Endothelial cell of umbilical vein (primary cell): Measurements from ENCODE around the gene OR52N4. TPM values are rescaled to one million over a fixed set of nuclear protein-coding genes. Genes with fewer than 3 reads are reported as not detected.

ENCODE experiments used
- BruUV-seq: library from RNA; stranded (reverse); fragments of 400-500 nt; replicated peaks from 2 replicates; lab custom pipeline; 2021; lab: Mats Ljungman, UMichigan
- CTCF ChIA-PET: fragments of 300-600, 350-600 bp; sonication (Branson Sonifier 250); formaldehyde crosslinking; loops from one replicate; lab custom pipeline; 2021; ENCODE audit warnings: antibody characterized with exemption, inconsistent platforms; lab: Charles Lee
- POLR2A ChIA-PET: fragments of 300-600, 350-600 bp; sonication (Branson Sonifier 250); formaldehyde crosslinking; loops from one replicate; lab custom pipeline; 2021; ENCODE audit warnings: antibody characterized with exemption, inconsistent platforms; lab: Charles Lee
- DNase-seq: peaks from one replicate; pipeline ENCODE4 v3.0.0-alpha.2; 2011; ENCODE audit warnings: low read depth, low spot score
- FAIRE-seq: peaks from 2 replicates; lab custom pipeline; 2011; peaks lifted over from hg19 to GRCh38; lab: Jason Lieb, UNC
- H2AFZ ChIP-seq: 2 replicates; pipeline ENCODE4 v1.6.0; 2012; ENCODE audit warnings: low read depth, low read length, control low read depth, inconsistent platforms
- H3K27ac ChIP-seq: 2 replicates; pipeline ENCODE4 v1.5.1; 2011; ENCODE audit warnings: low read depth, mild to moderate bottlenecking, control low read depth, low read length, moderate library complexity; ENCODE audit not compliant: insufficient read depth
- H3K27me3 ChIP-seq, 2 experiments: 2 replicates each; pipeline versions ENCODE4 v1.6.0 to v1.6.1; 2011; ENCODE audit warnings: low read length in 2 of 2, mixed read lengths in 1 of 2; ENCODE audit not compliant: control insufficient read depth in 2 of 2, insufficient read depth in 2 of 2
- H3K36me3 ChIP-seq, 2 experiments: 2 replicates in 1 of 2; 3 replicates in 1 of 2; pipeline ENCODE4 v1.5.1; 2011; ENCODE audit warnings: low read length in 2 of 2, mild to moderate bottlenecking in 1 of 2, moderate library complexity in 1 of 2; ENCODE audit not compliant: control insufficient read depth in 2 of 2, insufficient read depth in 2 of 2; ENCODE audit errors: extremely low read depth in 1 of 2
- H3K4me1 ChIP-seq: 3 replicates; pipeline ENCODE4 v1.5.1; 2011; ENCODE audit warnings: mild to moderate bottlenecking, low read length; ENCODE audit not compliant: control insufficient read depth, insufficient read depth; ENCODE audit errors: extremely low read depth
- H3K4me2 ChIP-seq: 2 replicates; pipeline ENCODE4 v1.6.1; 2011; ENCODE audit warnings: low read length, control low read depth, mixed read lengths; ENCODE audit not compliant: insufficient read depth
- H3K4me3 ChIP-seq, 3 experiments: fragments of 200-600 bp in 1 of 3; sonication (generic), shearing (Covaris generic) in 1 of 3; replicated peaks in 1 of 3; 2 replicates each; pipeline ENCODE4 v1.5.1; 2011 to 2016; ENCODE audit warnings: control low read depth in 3 of 3, low read length in 3 of 3, mild to moderate bottlenecking in 2 of 3, inconsistent platforms in 1 of 3, low read depth in 1 of 3, moderate library complexity in 1 of 3; ENCODE audit not compliant: insufficient read depth in 1 of 3
- H3K79me2 ChIP-seq: 2 replicates; pipeline ENCODE4 v1.6.0; 2012; ENCODE audit warnings: low read length, inconsistent platforms; ENCODE audit not compliant: control insufficient read depth, insufficient read depth
- H3K9ac ChIP-seq: replicated peaks from 2 replicates; pipeline ENCODE3; 2011; ENCODE audit warnings: low read length, control low read depth; ENCODE audit not compliant: insufficient read depth; ENCODE audit errors: extremely low read depth
- H3K9me1 ChIP-seq: replicated peaks from 3 replicates; pipeline ENCODE4 v1.6.0; 2011; ENCODE audit warnings: mild to moderate bottlenecking, low read length; ENCODE audit not compliant: control insufficient read depth, insufficient read depth; ENCODE audit errors: extremely low read depth
- H3K9me3 ChIP-seq: replicated peaks from 2 replicates; pipeline ENCODE4 v1.5.1; 2012; ENCODE audit warnings: low read length, inconsistent platforms; ENCODE audit not compliant: control insufficient read depth, insufficient read depth
- H4K20me1 ChIP-seq: replicated peaks from 2 replicates; pipeline ENCODE3; 2011; ENCODE audit warnings: mild to moderate bottlenecking, low read length; ENCODE audit not compliant: control insufficient read depth, insufficient read depth; ENCODE audit errors: extremely low read depth
- CTCF ChIP-seq, 2 donors: IDR thresholded peaks; 1 replicate in 1 of 2; 2 replicates in 1 of 2; pipeline ENCODE4 v1.5.1; 2011; ENCODE audit warnings: low read length in 2 of 2, mild to moderate bottlenecking in 2 of 2, moderate library complexity in 2 of 2, control low read depth in 1 of 2, inconsistent platforms in 1 of 2, low read depth in 1 of 2; ENCODE audit not compliant: insufficient read depth in 1 of 2; ENCODE audit errors: extremely low read depth in 1 of 2
- EZH2 ChIP-seq: IDR thresholded peaks from 2 replicates; pipeline ENCODE4 v1.6.1; 2012; ENCODE audit warnings: borderline replicate concordance, low read depth, mild to moderate bottlenecking, moderate library complexity, low read length, inconsistent platforms; ENCODE audit not compliant: severe bottlenecking
- FOS ChIP-seq: IDR thresholded peaks from 2 replicates; pipeline ENCODE4 v1.6.1; 2011; ENCODE audit warnings: mild to moderate bottlenecking, low read length, moderate library complexity, borderline replicate concordance; ENCODE audit not compliant: insufficient read depth
- GATA2 ChIP-seq: IDR thresholded peaks from 2 replicates; pipeline ENCODE4 v1.7.0; 2011; ENCODE audit warnings: low read depth, mild to moderate bottlenecking, moderate library complexity, mixed read lengths, low read length; ENCODE audit not compliant: insufficient read length, insufficient read depth
- JUN ChIP-seq: IDR thresholded peaks from 2 replicates; pipeline ENCODE4 v1.6.1; 2011; ENCODE audit warnings: borderline replicate concordance, low read depth; ENCODE audit not compliant: insufficient read length, insufficient read depth
- MAX ChIP-seq: IDR thresholded peaks from 2 replicates; pipeline ENCODE4 v1.6.1; 2011; ENCODE audit not compliant: insufficient read depth, insufficient read length
- MYC ChIP-seq: IDR thresholded peaks from one replicate; pipeline ENCODE4 v1.6.1; 2011; ENCODE audit warnings: mild to moderate bottlenecking, low read depth, low read length
- POLR2A ChIP-seq: IDR thresholded peaks from 2 replicates; pipeline ENCODE4 v1.6.1; 2012; ENCODE audit warnings: low read depth, mild to moderate bottlenecking, control low read depth, low read length
- POLR2AphosphoS5 ChIP-seq: IDR thresholded peaks from 2 replicates; pipeline ENCODE4 v1.6.1; 2012; ENCODE audit warnings: low read depth, mild to moderate bottlenecking, control low read depth, low read length, moderate library complexity; ENCODE audit not compliant: insufficient read depth
- dilution Hi-C: fragments of 300-500 bp; cut with MboI; formaldehyde crosslinking; loops from one replicate; pipeline ENCODE4 v1.15.0; 2019; ENCODE audit warnings: low sequenced_read_pairs; ENCODE audit not compliant: extremely low pct_ligation_motif_present
- intact Hi-C: fragments of 100-400 bp; cut with micrococcal nuclease; formaldehyde crosslinking; loops from one replicate; pipeline ENCODE4 v1.10.0; 2022
- polyA plus RNA-seq, 4 experiments: library from polyadenylated mRNA; depleted of rRNA in 3 of 4; stranded (reverse) in 3 of 4; unstranded in 1 of 4; fragments of >200 nt; gene quantifications; 2 replicates each; pipeline versions ENCODE4 v1.2.1 to v1.2.3, GENCODE V29; 2011 to 2012; ENCODE audit warnings: missing spikeins in 1 of 4
- total RNA-seq: library from RNA; stranded (reverse); gene quantifications from 2 replicates; pipeline ENCODE4 v1.2.3, GENCODE V29; 2021

The OR52N4 gene
- total and polyA plus RNA-seq, 2 donors (not counting 3 experiments of a cell fraction or from before 2014, with no cell fraction given), result 0.10 TPM; not detected in 1

- Histone ChIP-seq H3K9me1 (no peaks in the 10 kb centered on the region), H3K9me3 (no peaks in the 10 kb centered on the region), H3K9ac (no peak overlapping the region), H3K4me1 (no peaks in the 10 kb centered on the region), H3K4me2 (no peak overlapping the region), H3K79me2 (no peaks in the 10 kb centered on the region), H3K27ac (no peak overlapping the region), H2AFZ (no peak overlapping the region), H4K20me1 (no peaks in the 10 kb centered on the region), H3K4me3 (no peak overlapping the region), H3K36me3 (no peaks in the 10 kb centered on the region), H3K27me3 (peaks cover 0 to 2% of the 10 kb centered on the region in 2 experiments)
- no TSS peak for BruUV-seq
- ChIA-PET POLR2A (no interaction called here), CTCF (no interaction called here)
- intact Hi-C loops, result no loop called here
- dilution Hi-C loops, result no loop called here
- TF ChIP-seq MYC (no peak), FOS (no peak), MAX (no peak)
- FAIRE-seq (no peak), DNase-seq (no peak)
Observed at GRCh38 chr11:5737091-5737490, 17.0 kb upstream of the OR52N4 start.

GRCh38 chr11:5737670-5738392, 16.2 kb upstream of the OR52N4 start:
- intact Hi-C loops, result no loop called here
- no peaks in the 10 kb centered on the region for H3K4me1 ChIP-seq
- ChIA-PET CTCF (no interaction called here), POLR2A (no interaction called here)
- no peak overlapping the region for H2AFZ ChIP-seq
- H4K20me1 ChIP-seq, result no peaks in the 10 kb centered on the region
- H3K9me3 ChIP-seq, result no peaks in the 10 kb centered on the region
- H3K36me3 ChIP-seq, result no peaks in the 10 kb centered on the region
- H3K9ac ChIP-seq, result no peak overlapping the region
- no peak overlapping the region for H3K4me2 ChIP-seq
- H3K27me3 ChIP-seq, result peaks cover 0 to 2% of the 10 kb centered on the region in 2 experiments
- dilution Hi-C loops, result no loop called here
- DNase-seq (no peak), FAIRE-seq (no peak)
- H3K4me3 ChIP-seq, result no peak overlapping the region
- no TSS peak for BruUV-seq
- H3K27ac ChIP-seq, result no peak overlapping the region
- TF ChIP-seq GATA2, result no peak
- TF ChIP-seq POLR2A, result no peak
- TF ChIP-seq EZH2, result no peak
- TF ChIP-seq MYC, result no peak
- TF ChIP-seq CTCF (IDR thresholded peaks at IDR 0.05; ENCODE audit: extremely low read depth in 1 of 2, insufficient read depth in 1 of 2, low read depth in 1 of 2, low read length in 2 of 2), result no peak
- TF ChIP-seq MAX, result no peak
- TF ChIP-seq POLR2AphosphoS5, result no peak
- no peak for TF ChIP-seq FOS
- TF ChIP-seq JUN, result no peak
- H3K79me2 ChIP-seq, result no peaks in the 10 kb centered on the region
- no peaks in the 10 kb centered on the region for H3K9me1 ChIP-seq
